ENCODE data around the gene RGS13.

DNA sequence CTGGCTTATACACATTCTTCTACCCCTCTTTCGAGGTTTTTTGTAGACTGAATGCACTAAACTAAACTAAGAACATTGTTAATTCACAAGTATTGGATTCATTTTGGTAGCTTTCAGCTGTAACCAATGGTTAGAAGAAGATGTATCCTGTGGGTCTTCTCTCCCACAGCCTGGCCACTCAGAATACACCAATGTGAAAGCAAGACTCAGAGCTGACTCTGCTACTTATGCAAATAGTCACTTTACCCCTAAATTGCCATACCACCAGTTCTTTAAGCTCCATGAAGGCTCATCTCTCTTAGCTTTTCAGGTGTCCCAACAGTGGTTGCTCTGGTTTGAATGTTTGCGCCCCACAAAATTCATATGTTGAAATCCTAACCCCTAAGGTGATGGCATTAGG lies 60.1 kb downstream of the RGS13 start:
- TF ChIP-seq POLR2A (IDR thresholded peaks at IDR 0.05; ENCODE audit: low read length) (no peak), GATA1 (IDR thresholded peaks at IDR 0.05; ENCODE audit: low read depth, low read length) (no peak)

Measured in erythroblast (primary cell).